GM12878 (cell line): ENCODE data around the gene CLSTN2. TPM values are rescaled to one million over a fixed set of nuclear protein-coding genes. Genes with fewer than 3 reads are reported as not detected.

Experiments
- ATAC-seq: fragments of 200-7000 bp; cut with Tn5 transposase; 3 replicates; pipeline ENCODE4 v1.9.1; 2020; ENCODE audit warnings: mild to moderate bottlenecking, moderate library complexity
- BruUV-seq: library from RNA; stranded (reverse); fragments of 400-500 nt; replicated peaks from 2 replicates; lab custom pipeline; 2021; lab: Mats Ljungman, UMichigan
- CTCF ChIA-PET: fragments of 300-600 bp; sonication (Branson Sonifier 250); formaldehyde crosslinking; extraction: SDS; loops from one replicate; lab custom pipeline; 2021; ENCODE audit warnings: inconsistent platforms; lab: Yijun Ruan, JAX
- POLR2A ChIA-PET: fragments of 350-600 bp; formaldehyde crosslinking; extraction: SDS; loops from one replicate; lab custom pipeline; 2021; ENCODE audit warnings: inconsistent platforms; lab: Charles Lee
- RAD21 ChIA-PET: fragments of 300-600 bp; sonication (Branson Sonifier 250); formaldehyde crosslinking; loops from one replicate; lab custom pipeline; 2023; ENCODE audit warnings: antibody characterized with exemption; ENCODE audit not compliant: unreplicated experiment; lab: Charles Lee
- SMC1A ChIA-PET: fragments of 300-600 bp; sonication (Branson Sonifier 250); formaldehyde crosslinking; loops from one replicate; lab custom pipeline; 2023; ENCODE audit not compliant: unreplicated experiment, uncharacterized antibody; lab: Charles Lee
- DNase-seq: peaks from one replicate; pipeline ENCODE4 v3.0.0-alpha.2; 2011; ENCODE audit warnings: low read depth, low spot score
- FAIRE-seq: peaks from 3 replicates; lab custom pipeline; 2011; peaks lifted over from hg19 to GRCh38; lab: Jason Lieb, UNC
- H2AFZ ChIP-seq: 2 replicates; pipeline ENCODE4 v1.6.0; 2011; ENCODE audit warnings: low read depth, low read length, control low read depth; ENCODE audit not compliant: control insufficient read depth
- H3K27ac ChIP-seq: 2 replicates; pipeline ENCODE4 v1.5.1; 2011; ENCODE audit warnings: control low read depth; ENCODE audit not compliant: control insufficient read depth, insufficient read depth
- H3K27me3 ChIP-seq, 2 experiments: replicated peaks in 1 of 2; 2 replicates each; pipeline versions ENCODE4 v1.6.0 to v1.6.1; 2011; ENCODE audit warnings: low read length in 1 of 2; ENCODE audit not compliant: control insufficient read depth in 2 of 2, insufficient read depth in 2 of 2
- H3K36me3 ChIP-seq, 2 experiments: 2 replicates each; pipeline ENCODE4 v1.5.1; 2011; ENCODE audit warnings: low read length in 1 of 2; ENCODE audit not compliant: control insufficient read depth in 2 of 2, insufficient read depth in 2 of 2
- H3K4me1 ChIP-seq: 2 replicates; pipeline ENCODE4 v1.6.1; 2011; ENCODE audit warnings: mild to moderate bottlenecking, low read length, moderate library complexity, mixed read lengths; ENCODE audit not compliant: control insufficient read depth, insufficient read depth
- H3K4me2 ChIP-seq: 2 replicates; pipeline ENCODE4 v1.6.0; 2011; ENCODE audit warnings: control low read depth; ENCODE audit not compliant: control insufficient read depth, insufficient read depth
- H3K4me3 ChIP-seq: fragments of 200-600 bp; sonication (generic); 2 replicates; pipeline ENCODE4 v1.5.1; 2016
- H3K79me2 ChIP-seq: 2 replicates; pipeline ENCODE4 v1.6.0; 2011; ENCODE audit warnings: low read length; ENCODE audit not compliant: control insufficient read depth, insufficient read depth
- H3K9ac ChIP-seq: 2 replicates; pipeline ENCODE4 v1.8.0; 2011; ENCODE audit warnings: low read length, control low read depth, mixed read lengths; ENCODE audit not compliant: control insufficient read depth, insufficient read depth
- H3K9me3 ChIP-seq: replicated peaks from 3 replicates; pipeline ENCODE4 v1.5.1; 2011; ENCODE audit warnings: mild to moderate bottlenecking, low read length; ENCODE audit not compliant: control insufficient read depth, insufficient read depth
- H4K20me1 ChIP-seq: 2 replicates; pipeline ENCODE4 v1.6.0; 2011; ENCODE audit not compliant: control insufficient read depth, insufficient read depth
- CBX3 ChIP-seq: fragments of 200-600 bp; sonication (generic); IDR thresholded peaks from 2 replicates; pipeline ENCODE4 v1.6.1; 2016; ENCODE audit warnings: low read depth, borderline replicate concordance
- CBX5 ChIP-seq: sonication (generic); IDR thresholded peaks from 2 replicates; pipeline ENCODE4 v1.6.1; 2016; ENCODE audit warnings: low read depth, moderate library complexity, mild to moderate bottlenecking, inconsistent platforms
- CHD1 ChIP-seq: IDR thresholded peaks from 2 replicates; pipeline ENCODE4 v1.6.1; 2012; ENCODE audit warnings: low read depth, low read length, improper control_type of control experiment
- EGR1 ChIP-seq, 2 experiments: IDR thresholded peaks; 1 replicate in 1 of 2; 2 replicates in 1 of 2; pipeline ENCODE4 v1.6.1; 2011 to 2012; ENCODE audit warnings: low read depth in 2 of 2, low read length in 2 of 2, borderline replicate concordance in 1 of 2, mild to moderate bottlenecking in 1 of 2, moderate library complexity in 1 of 2
- ESRRA ChIP-seq: IDR thresholded peaks from 2 replicates; pipeline ENCODE4 v1.6.1; 2012; ENCODE audit warnings: mild to moderate bottlenecking, low read length, improper control_type of control experiment
- IKZF2 ChIP-seq, 2 experiments: fragments of 450-650 bp; IDR thresholded peaks; 2 replicates each; pipeline ENCODE4 v1.6.1; 2017; ENCODE audit warnings: mild to moderate bottlenecking in 2 of 2, moderate library complexity in 2 of 2
- IRF3 ChIP-seq: fragments of 450-650 bp; IDR thresholded peaks from 2 replicates; pipeline ENCODE4 v1.6.1; 2014; ENCODE audit warnings: mild to moderate bottlenecking
- KDM1A ChIP-seq: fragments of 200-600 bp; sonication (generic); IDR thresholded peaks from 2 replicates; pipeline ENCODE4 v1.6.1; 2016; ENCODE audit warnings: borderline replicate concordance
- KLF5 ChIP-seq: fragments of 450-650 bp; IDR thresholded peaks from 2 replicates; pipeline ENCODE4 v1.6.1; 2014; ENCODE audit warnings: mild to moderate bottlenecking; ENCODE audit not compliant: partially characterized antibody
- PKNOX1 ChIP-seq: fragments of 450-650 bp; IDR thresholded peaks from 2 replicates; pipeline ENCODE4 v1.6.1; 2016; ENCODE audit warnings: mild to moderate bottlenecking
- RB1 ChIP-seq: fragments of 450-650 bp; formaldehyde crosslinking; IDR thresholded peaks from 2 replicates; pipeline ENCODE4 v1.6.1; 2017; ENCODE audit warnings: mild to moderate bottlenecking, borderline replicate concordance
- SIN3A ChIP-seq: IDR thresholded peaks from 2 replicates; pipeline ENCODE4 v1.6.1; 2012; ENCODE audit warnings: low read depth, low read length, improper control_type of control experiment
- SMARCA5 ChIP-seq: fragments of 450-650 bp; IDR thresholded peaks from 2 replicates; pipeline ENCODE4 v1.6.1; 2017; ENCODE audit warnings: mild to moderate bottlenecking
- WGBS: methylation state at CpG from one replicate; pipeline ENCODE4 v1.1.6; 2016; ENCODE audit warnings: low lambda C conversion rate; ENCODE audit not compliant: insufficient replicate concordance, insufficient coverage; ENCODE audit errors: missing lambda C conversion rate; 5-methylcytosine and 5-hydroxymethylcytosine counted together
- in situ Hi-C: fragments of 300-500 bp; cut with MboI; formaldehyde crosslinking; loops from 9 replicates; pipeline ENCODE4 v1.14.3; 2018; ENCODE audit warnings: mixed read lengths
- intact Hi-C: fragments of 100-400 bp; cut with micrococcal nuclease; formaldehyde crosslinking; loops from one replicate; pipeline ENCODE4 v1.14.2; 2022; ENCODE audit not compliant: unreplicated experiment
- polyA plus RNA-seq, 11 experiments: library from polyadenylated mRNA; depleted of rRNA in 4 of 11; unstranded in 6 of 11; stranded (reverse) in 5 of 11; fragments of >200 nt; fragmentation: Nextera tagmentation in 4 of 11; fragmentation: Illumina TruSeq in 1 of 11; extraction: Ambion mirVana in 4 of 11; extraction: Trizol in 1 of 11; gene quantifications; 1 replicate in 1 of 11; 2 replicates in 10 of 11; pipeline versions ENCODE4 v1.2.1 to v1.2.3, GENCODE V29; 2011 to 2016; ENCODE audit warnings: inconsistent platforms in 2 of 11, missing spikeins in 2 of 11, low read depth in 1 of 11
- total RNA-seq, 4 experiments: library from RNA; depleted of rRNA in 3 of 4; stranded (reverse); fragments of >200 nt in 3 of 4; fragmentation: Illumina TruSeq in 1 of 4; extraction: Trizol in 1 of 4; gene quantifications; 2 replicates each; pipeline versions ENCODE4 v1.2.1 to v1.2.3, GENCODE V29; 2013 to 2021

Gene CLSTN2
- total and polyA plus RNA-seq, 10 of the 15 experiments (the other 5 are each of a cell fraction or from before 2014, with no cell fraction given): under 0.01 to 0.10 (median under 0.01) TPM; not detected in 5

- WGBS: 18% methylated on average over 2 of the region's 2 CpGs
These were observed 316.7 kb downstream of the CLSTN2 start for GRCh38 chr3:140251678-140252077.

More at GRCh38 chr3:140251678-140252077, 316.7 kb downstream of the CLSTN2 start:
- no peaks in the 10 kb centered on the region for H3K4me1 ChIP-seq
- DNase-seq (no peak), FAIRE-seq (no peak), ATAC-seq (no peak)
- no peaks in the 10 kb centered on the region for H3K9me3 ChIP-seq
- no peak overlapping the region for H3K9ac ChIP-seq
- no TSS peak for BruUV-seq
- SMC1A ChIA-PET: no interaction called here
- in situ Hi-C loops: no loop called here
- POLR2A ChIA-PET: no interaction called here
- no peak overlapping the region for H3K27ac ChIP-seq
- RAD21 ChIA-PET: no interaction called here
- CTCF ChIA-PET: interaction anchor here (1.4 kb wide), 1 partner anchor 32 kb away, joined by 3 read pairs; no protein-coding TSS in a partner anchor
- H3K36me3 ChIP-seq: no peaks in the 10 kb centered on the region
- H4K20me1 ChIP-seq: no peaks in the 10 kb centered on the region; the same call in 1 of the 2 replicates
- no peak overlapping the region for H2AFZ ChIP-seq
- H3K27me3 ChIP-seq: no peaks in the 10 kb centered on the region
- H3K79me2 ChIP-seq: no peaks in the 10 kb centered on the region
- TF ChIP-seq ESRRA: no peak
- TF ChIP-seq IRF3: no peak
- no peak for TF ChIP-seq SMARCA5
- no peak for TF ChIP-seq KDM1A
- TF ChIP-seq RB1: no peak
- no peak for TF ChIP-seq CBX3
- TF ChIP-seq PKNOX1: no peak
- TF ChIP-seq EGR1 (IDR thresholded peaks at IDR 0.05; ENCODE audit: borderline replicate concordance in 1 of 2, low read depth in 2 of 2, low read length in 2 of 2): no peak
- TF ChIP-seq IKZF2 (IDR thresholded peaks at IDR 0.05): no peak
- no peak for TF ChIP-seq SIN3A
- no peak for TF ChIP-seq CHD1
- TF ChIP-seq KLF5: no peak
- no peak for TF ChIP-seq CBX5
- H3K4me3 ChIP-seq: no peak overlapping the region
- H3K4me2 ChIP-seq: no peak overlapping the region
- intact Hi-C loops: no loop called here
